ENCODE measurements around the gene SHQ1.

Gene SHQ1

DNA sequence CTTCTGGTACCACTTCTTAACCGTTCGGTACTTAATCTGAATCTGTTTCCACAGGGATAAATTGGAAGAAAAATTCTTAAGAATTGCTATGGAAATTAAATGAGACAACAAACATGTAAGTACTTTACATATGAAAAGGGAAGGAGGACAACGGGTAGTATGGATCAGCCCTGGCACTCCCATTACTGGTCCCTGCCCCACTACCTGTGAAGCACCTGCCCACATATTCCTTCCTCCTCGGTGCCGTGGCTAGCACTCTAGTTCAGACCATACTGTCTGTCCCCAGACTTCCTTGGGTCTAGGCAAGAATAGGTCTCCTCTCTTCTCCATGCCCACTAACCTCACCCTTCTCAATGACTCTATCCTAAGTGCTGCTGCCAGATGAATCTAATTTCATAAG is 46.2 kb downstream of the SHQ1 start:
- H3K4me3 ChIP-seq (replicated peaks; ENCODE audit: insufficient read depth, low read length), result no peak overlapping the region
- no peaks in the 10 kb centered on the region for H3K27me3 ChIP-seq (ENCODE audit: insufficient read depth, poor library complexity, severe bottlenecking)
- no peak for DNase-seq (ENCODE audit: low read depth in 1 of 2, low spot score in 1 of 2)

DNA sequence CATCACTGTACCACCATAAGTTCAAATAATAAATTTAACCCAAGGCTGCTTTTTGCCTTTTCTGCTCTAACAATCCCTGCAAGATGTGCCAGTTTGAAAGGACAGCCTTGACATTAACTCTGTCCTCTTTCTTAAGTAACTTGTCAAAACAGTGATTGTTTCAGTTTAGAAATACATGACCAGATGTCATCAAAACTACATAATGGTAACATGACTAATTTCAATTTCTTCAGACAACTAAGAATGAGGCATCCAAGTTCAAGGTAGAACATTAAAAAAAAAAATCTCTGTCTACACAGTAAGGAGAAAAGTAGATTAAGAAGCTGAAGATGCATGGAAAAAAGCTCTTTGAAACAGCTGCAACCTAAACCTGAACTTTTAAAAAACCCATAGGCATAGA is 47.4 kb downstream of the SHQ1 start:
- TF ChIP-seq, protein P1, sequence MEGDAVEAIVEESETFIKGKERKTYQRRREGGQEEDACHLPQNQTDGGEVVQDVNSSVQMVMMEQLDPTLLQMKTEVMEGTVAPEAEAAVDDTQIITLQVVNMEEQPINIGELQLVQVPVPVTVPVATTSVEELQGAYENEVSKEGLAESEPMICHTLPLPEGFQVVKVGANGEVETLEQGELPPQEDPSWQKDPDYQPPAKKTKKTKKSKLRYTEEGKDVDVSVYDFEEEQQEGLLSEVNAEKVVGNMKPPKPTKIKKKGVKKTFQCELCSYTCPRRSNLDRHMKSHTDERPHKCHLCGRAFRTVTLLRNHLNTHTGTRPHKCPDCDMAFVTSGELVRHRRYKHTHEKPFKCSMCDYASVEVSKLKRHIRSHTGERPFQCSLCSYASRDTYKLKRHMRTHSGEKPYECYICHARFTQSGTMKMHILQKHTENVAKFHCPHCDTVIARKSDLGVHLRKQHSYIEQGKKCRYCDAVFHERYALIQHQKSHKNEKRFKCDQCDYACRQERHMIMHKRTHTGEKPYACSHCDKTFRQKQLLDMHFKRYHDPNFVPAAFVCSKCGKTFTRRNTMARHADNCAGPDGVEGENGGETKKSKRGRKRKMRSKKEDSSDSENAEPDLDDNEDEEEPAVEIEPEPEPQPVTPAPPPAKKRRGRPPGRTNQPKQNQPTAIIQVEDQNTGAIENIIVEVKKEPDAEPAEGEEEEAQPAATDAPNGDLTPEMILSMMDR (IDR thresholded peaks at IDR 0.05; ENCODE audit: insufficient read depth, low read length), result no peak
- TF ChIP-seq, protein P2, sequence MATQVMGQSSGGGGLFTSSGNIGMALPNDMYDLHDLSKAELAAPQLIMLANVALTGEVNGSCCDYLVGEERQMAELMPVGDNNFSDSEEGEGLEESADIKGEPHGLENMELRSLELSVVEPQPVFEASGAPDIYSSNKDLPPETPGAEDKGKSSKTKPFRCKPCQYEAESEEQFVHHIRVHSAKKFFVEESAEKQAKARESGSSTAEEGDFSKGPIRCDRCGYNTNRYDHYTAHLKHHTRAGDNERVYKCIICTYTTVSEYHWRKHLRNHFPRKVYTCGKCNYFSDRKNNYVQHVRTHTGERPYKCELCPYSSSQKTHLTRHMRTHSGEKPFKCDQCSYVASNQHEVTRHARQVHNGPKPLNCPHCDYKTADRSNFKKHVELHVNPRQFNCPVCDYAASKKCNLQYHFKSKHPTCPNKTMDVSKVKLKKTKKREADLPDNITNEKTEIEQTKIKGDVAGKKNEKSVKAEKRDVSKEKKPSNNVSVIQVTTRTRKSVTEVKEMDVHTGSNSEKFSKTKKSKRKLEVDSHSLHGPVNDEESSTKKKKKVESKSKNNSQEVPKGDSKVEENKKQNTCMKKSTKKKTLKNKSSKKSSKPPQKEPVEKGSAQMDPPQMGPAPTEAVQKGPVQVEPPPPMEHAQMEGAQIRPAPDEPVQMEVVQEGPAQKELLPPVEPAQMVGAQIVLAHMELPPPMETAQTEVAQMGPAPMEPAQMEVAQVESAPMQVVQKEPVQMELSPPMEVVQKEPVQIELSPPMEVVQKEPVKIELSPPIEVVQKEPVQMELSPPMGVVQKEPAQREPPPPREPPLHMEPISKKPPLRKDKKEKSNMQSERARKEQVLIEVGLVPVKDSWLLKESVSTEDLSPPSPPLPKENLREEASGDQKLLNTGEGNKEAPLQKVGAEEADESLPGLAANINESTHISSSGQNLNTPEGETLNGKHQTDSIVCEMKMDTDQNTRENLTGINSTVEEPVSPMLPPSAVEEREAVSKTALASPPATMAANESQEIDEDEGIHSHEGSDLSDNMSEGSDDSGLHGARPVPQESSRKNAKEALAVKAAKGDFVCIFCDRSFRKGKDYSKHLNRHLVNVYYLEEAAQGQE (IDR thresholded peaks at IDR 0.05; ENCODE audit: insufficient replicate concordance, low read depth), result no peak
- TF ChIP-seq POLR2AphosphoS5 (IDR thresholded peaks at IDR 0.05; ENCODE audit: low read depth) (no peak), SPI1 (IDR thresholded peaks at IDR 0.05; ENCODE audit: borderline replicate concordance, low read depth) (no peak)
- Histone ChIP-seq H3K27me3 (ENCODE audit: insufficient read depth, poor library complexity, severe bottlenecking) (no peaks in the 10 kb centered on the region), H3K4me3 (replicated peaks; ENCODE audit: insufficient read depth, low read length) (no peak overlapping the region), H3K27ac (replicated peaks) (no peak overlapping the region)
- DNase-seq (ENCODE audit: low read depth in 1 of 2, low spot score in 1 of 2), result no peak

More for the DNA sequence above, 46.2 kb downstream of the SHQ1 start:
- H3K27ac ChIP-seq (replicated peaks), result no peak overlapping the region
- TF ChIP-seq POLR2AphosphoS5 (IDR thresholded peaks at IDR 0.05; ENCODE audit: low read depth) (no peak), SPI1 (IDR thresholded peaks at IDR 0.05; ENCODE audit: borderline replicate concordance, low read depth) (no peak), GABPA (IDR thresholded peaks at IDR 0.05; ENCODE audit: low read depth) (no peak)
- TF ChIP-seq, protein P1 (IDR thresholded peaks at IDR 0.05; ENCODE audit: insufficient read depth, low read length), result no peak
- TF ChIP-seq, protein P2 (IDR thresholded peaks at IDR 0.05; ENCODE audit: insufficient replicate concordance, low read depth), result no peak

DNA sequence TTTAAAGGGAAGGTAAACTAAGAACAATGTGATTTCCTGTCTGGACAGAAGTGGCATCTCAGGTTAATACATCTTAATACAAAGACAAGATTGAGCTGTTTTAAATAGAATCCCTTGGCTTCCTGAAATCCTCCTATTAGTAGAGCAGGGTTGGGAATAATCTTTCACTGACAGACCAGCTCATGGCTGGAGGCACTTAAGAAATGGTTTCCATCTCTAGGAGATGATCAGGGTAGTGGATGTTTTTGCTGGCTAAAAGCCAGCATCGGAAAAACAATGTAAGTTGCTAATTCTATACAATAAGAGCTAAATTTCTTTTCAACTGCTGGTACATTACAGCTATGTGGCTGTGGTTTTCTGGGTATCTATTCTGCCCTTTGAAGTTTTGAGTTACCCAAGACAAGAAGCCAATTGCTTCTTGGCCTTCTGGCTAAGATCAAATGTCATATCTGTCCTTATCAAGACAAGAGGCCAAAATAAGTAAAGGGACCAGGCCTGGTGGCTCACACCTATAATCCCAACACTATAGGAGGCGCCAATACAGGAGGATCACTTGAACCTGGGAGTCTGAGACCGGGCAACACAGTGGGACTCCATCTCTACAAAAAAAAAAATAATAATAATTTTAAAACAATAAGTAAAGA is 49.6 kb downstream of the SHQ1 start:
- no peaks in the 10 kb centered on the region for H3K27me3 ChIP-seq (ENCODE audit: insufficient read depth, poor library complexity, severe bottlenecking)
- H3K27ac ChIP-seq (replicated peaks), result no peak overlapping the region
- TF ChIP-seq, protein P1 (IDR thresholded peaks at IDR 0.05; ENCODE audit: insufficient read depth, low read length), result no peak
- TF ChIP-seq POLR2AphosphoS5 (IDR thresholded peaks at IDR 0.05; ENCODE audit: low read depth) (no peak), SPI1 (IDR thresholded peaks at IDR 0.05; ENCODE audit: borderline replicate concordance, low read depth) (no peak), GABPA (IDR thresholded peaks at IDR 0.05; ENCODE audit: low read depth) (no peak)
- TF ChIP-seq, protein P2 (IDR thresholded peaks at IDR 0.05; ENCODE audit: insufficient replicate concordance, low read depth), result no peak
- H3K4me3 ChIP-seq (replicated peaks; ENCODE audit: insufficient read depth, low read length), result no peak overlapping the region
- no peak for DNase-seq (ENCODE audit: low read depth in 1 of 2, low spot score in 1 of 2)
